A673 (cell line): ENCODE results near the gene WHRN. TPM values are rescaled to one million over a fixed set of nuclear protein-coding genes. Genes with fewer than 3 reads are reported as not detected.

Experiments
- BruUV-seq: library from RNA; stranded (reverse); fragments of 400-500 nt; replicated peaks from 2 replicates; lab custom pipeline; 2021; lab: Mats Ljungman, UMichigan
- CTCF ChIA-PET: fragments of 300-600 bp; sonication (Branson Sonifier 250); formaldehyde crosslinking; loops from one replicate; lab custom pipeline; 2022; ENCODE audit warnings: antibody characterized with exemption; lab: Charles Lee
- POLR2A ChIA-PET: fragments of 300-600 bp; sonication (Branson Sonifier 250); formaldehyde crosslinking; loops from one replicate; lab custom pipeline; 2022; ENCODE audit warnings: antibody characterized with exemption; ENCODE audit not compliant: low non-redundant PET; lab: Charles Lee
- DNase-seq: peaks from one replicate; pipeline ENCODE4 v3.0.0-alpha.2; 2015; ENCODE audit warnings: low spot score
- H3K27ac ChIP-seq: fragments of 200-600 bp; sonication (generic); 2 replicates; pipeline ENCODE4 v1.5.1; 2016; ENCODE audit warnings: mixed run types, low read depth, mild to moderate bottlenecking, mixed read lengths, antibody characterized with exemption, low read length; ENCODE audit not compliant: poor library complexity, severe bottlenecking
- H3K27me3 ChIP-seq: fragments of 200-600 bp; sonication (generic); replicated peaks from 2 replicates; pipeline ENCODE4 v1.6.1; 2017; ENCODE audit warnings: mixed run types, low read depth, mild to moderate bottlenecking, mixed read lengths, antibody characterized with exemption, low read length; ENCODE audit not compliant: insufficient read depth, poor library complexity
- H3K36me3 ChIP-seq: fragments of 200-600 bp; sonication (generic); 2 replicates; pipeline ENCODE4 v1.6.1; 2016; ENCODE audit warnings: mixed run types, mild to moderate bottlenecking, mixed read lengths, antibody characterized with exemption, low read length; ENCODE audit not compliant: insufficient read depth, poor library complexity, severe bottlenecking
- H3K4me1 ChIP-seq: fragments of 200-600 bp; sonication (generic); 2 replicates; pipeline ENCODE4 v1.6.1; 2017; ENCODE audit warnings: mixed run types, mild to moderate bottlenecking, mixed read lengths, antibody characterized with exemption, low read length; ENCODE audit not compliant: insufficient read depth, poor library complexity, severe bottlenecking
- H3K4me3 ChIP-seq: fragments of 200-600 bp; sonication (generic); 2 replicates; pipeline ENCODE4 v1.5.1; 2016; ENCODE audit warnings: low read depth, mixed run types, mild to moderate bottlenecking, mixed read lengths, low read length; ENCODE audit not compliant: poor library complexity, severe bottlenecking
- H3K9me3 ChIP-seq: fragments of 200-600 bp; sonication (generic); 2 replicates; pipeline ENCODE4 v1.6.1; 2016; ENCODE audit warnings: mixed run types, low read depth, mild to moderate bottlenecking, mixed read lengths, antibody characterized with exemption, low read length; ENCODE audit not compliant: poor library complexity, severe bottlenecking
- CTCF ChIP-seq: fragments of 300-800, 200-600 bp; sonication (generic); conservative IDR thresholded peaks from 2 replicates; pipeline ENCODE4 v1.5.1; 2017; ENCODE audit warnings: low read depth, mild to moderate bottlenecking, antibody characterized with exemption, low read length, moderate library complexity, mixed read lengths
- EZH2 ChIP-seq: fragments of 200-600 bp; sonication (generic); IDR thresholded peaks from 2 replicates; pipeline ENCODE4 v1.6.1; 2017; ENCODE audit warnings: borderline replicate concordance, low read depth, mild to moderate bottlenecking, mixed read lengths, antibody characterized with exemption, low read length; ENCODE audit not compliant: poor library complexity, severe bottlenecking
- intact Hi-C: fragments of 100-400 bp; cut with micrococcal nuclease; formaldehyde crosslinking; loops from one replicate; pipeline ENCODE4 v1.10.0; 2022; ENCODE audit not compliant: unreplicated experiment
- total RNA-seq: library from RNA; stranded (reverse); gene quantifications from 2 replicates; pipeline ENCODE4 v1.2.3, GENCODE V29; 2021

WHRN gene
- total RNA-seq, 1 experiment from 2014 or later: 9.1 TPM

- intact Hi-C loops: no loop called here
- ChIA-PET CTCF (no interaction called here), POLR2A (no interaction called here)
- Histone ChIP-seq H3K27ac (no peak overlapping the region), H3K4me3 (no peak overlapping the region), H3K9me3 (no peaks in the 10 kb centered on the region), H3K36me3 (no peaks in the 10 kb centered on the region), H3K4me1 (peaks cover 5% of the 10 kb centered on the region), H3K27me3 (no peaks in the 10 kb centered on the region)
- DNase-seq: no peak
- BruUV-seq: no TSS peak
- TF ChIP-seq CTCF: no peak
- TF ChIP-seq EZH2: no peak
These were observed 21.8 kb downstream of the WHRN start for GRCh38 chr9:114483499-114483898.

- H3K36me3 ChIP-seq: no peaks in the 10 kb centered on the region
- no peak overlapping the region for H3K4me3 ChIP-seq
- no TSS peak for BruUV-seq
- peaks cover 5% of the 10 kb centered on the region for H3K4me1 ChIP-seq
- H3K27me3 ChIP-seq: no peaks in the 10 kb centered on the region
- TF ChIP-seq CTCF: no peak
- TF ChIP-seq EZH2: no peak
- H3K9me3 ChIP-seq: no peaks in the 10 kb centered on the region
- DNase-seq: no peak
- CTCF ChIA-PET: no interaction called here
- H3K27ac ChIP-seq: no peak overlapping the region
- intact Hi-C loops: no loop called here
- POLR2A ChIA-PET: no interaction called here
These were observed 22.7 kb downstream of the WHRN start for GRCh38 chr9:114482593-114482992.

- no TSS peak for BruUV-seq
- intact Hi-C loops: no loop called here
- POLR2A ChIA-PET: no interaction called here
- TF ChIP-seq EZH2: no peak
- TF ChIP-seq CTCF: no peak
- no peak for DNase-seq
- H3K27me3 ChIP-seq: no peaks in the 10 kb centered on the region
- H3K36me3 ChIP-seq: no peaks in the 10 kb centered on the region
- H3K4me1 ChIP-seq: peaks cover 5% of the 10 kb centered on the region
- H3K27ac ChIP-seq: no peak overlapping the region
- no peaks in the 10 kb centered on the region for H3K9me3 ChIP-seq
- no peak overlapping the region for H3K4me3 ChIP-seq
- CTCF ChIA-PET: no interaction called here
These were observed 23.5 kb downstream of the WHRN start for GRCh38 chr9:114481789-114482188.
